ENCODE measurements around the gene SLC35E3. TPM values are rescaled to one million over a fixed set of nuclear protein-coding genes. Genes with fewer than 3 reads are reported as not detected.
"Not testable (repeated sequence)": the region's sequence is repeated elsewhere in the genome, so short reads cannot be mapped to it uniquely, and the experiment has no call there.

SLC35E3 gene
- total RNA-seq, 4 donors from 2014 or later = 1.7 to 4.9 (median 3.1) TPM

DNA sequence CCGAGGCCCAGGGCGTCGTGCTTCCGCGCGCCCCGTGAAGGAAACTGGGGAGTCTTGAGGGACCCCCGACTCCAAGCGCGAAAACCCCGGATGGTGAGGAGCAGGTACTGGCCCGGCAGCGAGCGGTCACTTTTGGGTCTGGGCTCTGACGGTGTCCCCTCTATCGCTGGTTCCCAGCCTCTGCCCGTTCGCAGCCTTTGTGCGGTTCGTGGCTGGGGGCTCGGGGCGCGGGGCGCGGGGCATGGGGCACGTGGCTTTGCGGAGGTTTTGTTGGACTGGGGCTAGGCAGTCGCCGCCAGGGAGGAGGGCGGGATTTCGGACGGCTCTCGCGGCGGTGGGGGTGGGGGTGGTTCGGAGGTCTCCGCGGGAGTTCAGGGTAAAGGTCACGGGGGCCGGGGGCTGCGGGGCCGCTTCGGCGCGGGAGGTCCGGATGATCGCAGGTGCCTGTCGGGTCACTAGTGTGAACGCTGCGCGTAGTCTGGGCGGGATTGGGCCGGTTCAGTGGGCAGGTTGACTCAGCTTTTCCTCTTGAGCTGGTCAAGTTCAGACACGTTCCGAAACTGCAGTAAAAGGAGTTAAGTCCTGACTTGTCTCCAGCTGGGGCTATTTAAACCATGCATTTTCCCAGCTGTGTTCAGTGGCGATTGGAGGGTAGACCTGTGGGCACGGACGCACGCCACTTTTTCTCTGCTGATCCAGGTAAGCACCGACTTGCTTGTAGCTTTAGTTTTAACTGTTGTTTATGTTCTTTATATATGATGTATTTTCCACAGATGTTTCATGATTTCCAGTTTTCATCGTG, 62.6 kb downstream of the SLC35E3 start:
- intact Hi-C loops (cut with DNase I) = loop anchor here (5.0 kb wide), 1 partner anchor 61 kb away; the partner anchor contains the start of gene SLC35E3
- Histone ChIP-seq H3K4me1 (peaks cover 19 to 46% (median 41%) of the 10 kb centered on the region in 4 donors), H3K36me3 (peaks cover 0 to 37% (median 20%) of the 10 kb centered on the region in 4 donors), H3K4me3 (peak overlapping the region; percentile 85 to 99 (median 91)), H3K27me3 (no peaks in the 10 kb centered on the region), H3K27ac (replicated peaks in 1 of 4) (peak overlapping the region; percentile 96 to 100 (median 98)), H3K9me3 (no peaks in the 10 kb centered on the region)
- TF ChIP-seq CTCF (IDR thresholded peaks at IDR 0.05) (no peak), POLR2AphosphoS5 (IDR thresholded peaks at IDR 0.05) (peak; percentile 77 to 83)
- peak; percentile 94 for DNase-seq (ENCODE audit: extremely low spot score)
- under 1% methylated on average over 25 of the region's 61 CpGs for WGBS

DNA sequence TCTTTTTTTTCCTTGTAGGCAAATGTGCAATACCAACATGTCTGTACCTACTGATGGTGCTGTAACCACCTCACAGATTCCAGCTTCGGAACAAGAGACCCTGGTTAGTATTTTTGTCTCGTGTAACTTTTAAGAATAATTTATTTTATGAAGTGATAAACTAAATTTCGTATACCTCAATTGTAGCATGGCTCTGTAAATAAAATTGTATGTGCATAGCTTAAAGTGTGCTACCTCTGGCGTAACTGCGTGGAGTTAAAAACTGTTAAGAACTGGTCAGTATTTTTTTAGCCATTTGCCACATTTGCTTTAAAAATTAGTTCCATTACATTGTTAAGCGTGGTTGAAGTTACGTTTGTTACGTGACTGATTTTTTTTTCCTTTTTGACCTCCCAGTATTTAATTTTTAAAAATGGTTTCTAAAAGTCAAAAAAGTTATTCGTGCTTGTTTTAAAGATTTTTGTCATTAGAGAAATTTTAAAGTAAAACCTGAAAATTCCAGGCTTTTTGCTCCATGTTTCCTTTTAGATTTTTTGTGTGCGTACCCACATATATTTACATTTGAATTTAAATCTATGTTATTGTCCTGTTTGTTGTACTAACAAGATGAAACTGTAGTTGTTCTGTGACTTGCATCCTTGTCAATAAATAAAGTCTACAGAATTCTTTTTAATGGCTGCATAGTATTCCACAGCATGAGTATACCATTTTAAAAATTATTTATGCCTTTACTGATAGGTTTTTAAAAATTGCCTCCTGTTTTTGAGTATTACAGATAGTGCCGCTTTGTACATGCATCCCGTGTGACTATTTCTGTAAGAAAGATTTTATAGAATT, 63.4 kb downstream of the SLC35E3 start:
- Histone ChIP-seq H3K9me3 (no peaks in the 10 kb centered on the region), H3K36me3 (peaks cover 5 to 45% (median 28%) of the 10 kb centered on the region in 4 donors), H3K27me3 (no peaks in the 10 kb centered on the region), H3K4me3 (peak overlapping the region; percentile 85 to 99 (median 91)), H3K4me1 (peaks cover 19 to 47% (median 43%) of the 10 kb centered on the region in 4 donors), H3K27ac (replicated peaks in 1 of 4) (peak overlapping the region; percentile 96 to 100 (median 98))
- intact Hi-C loops (cut with DNase I) = loop anchor here (5.0 kb wide), 1 partner anchor 62 kb away; the partner anchor contains the start of gene SLC35E3
- TF ChIP-seq CTCF (IDR thresholded peaks at IDR 0.05) = no peak
- no peak for TF ChIP-seq POLR2AphosphoS5 (IDR thresholded peaks at IDR 0.05)
- no peak for TF ChIP-seq POLR2A (IDR thresholded peaks at IDR 0.05; ENCODE audit: low read depth)
- TF ChIP-seq EP300 (IDR thresholded peaks at IDR 0.05) = no peak
- no peak for DNase-seq (ENCODE audit: extremely low spot score)
- WGBS = 69% methylated on average over 12 of the region's 12 CpGs

DNA sequence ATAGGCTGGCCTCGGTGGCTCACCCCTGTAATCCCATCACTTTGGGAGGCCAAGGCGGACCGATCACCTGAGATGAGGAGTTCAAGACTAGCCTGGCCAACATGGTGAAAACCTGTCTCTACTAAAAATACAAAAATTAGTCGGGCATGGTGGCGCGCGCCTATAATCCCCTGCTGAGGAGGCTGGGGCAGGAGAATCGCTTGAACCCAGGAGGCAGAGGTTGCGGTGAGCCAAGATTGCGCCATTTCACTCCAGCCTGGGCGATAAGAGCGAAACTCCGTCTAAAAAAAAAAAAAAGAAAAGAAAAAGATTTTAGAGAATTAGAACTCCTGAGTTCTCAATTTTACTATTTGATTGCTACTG, 64.0 kb downstream of the SLC35E3 start:
- Histone ChIP-seq H3K4me3 (peak overlapping the region in 1 of 4 donors; percentile 99), H3K36me3 (peaks cover 11 to 51% (median 34%) of the 10 kb centered on the region in 4 donors), H3K27ac (replicated peaks in 1 of 4) (peak overlapping the region in 1 of 4 donors; percentile 100), H3K4me1 (peaks cover 19 to 53% (median 49%) of the 10 kb centered on the region in 4 donors)
- H3K27me3 ChIP-seq; intact Hi-C loops (cut with DNase I); DNase-seq (ENCODE audit: extremely low spot score); H3K9me3 ChIP-seq: not testable (repeated sequence)
- WGBS = 96% methylated on average over 13 of the region's 13 CpGs

GRCh38 chr12:68811573-68811972, 65.6 kb downstream of the SLC35E3 start:
- H3K9me3 ChIP-seq; intact Hi-C loops (cut with DNase I); H3K27ac ChIP-seq (replicated peaks in 1 of 4); DNase-seq (ENCODE audit: extremely low spot score); H3K27me3 ChIP-seq; H3K4me3 ChIP-seq: not testable (repeated sequence)
- Histone ChIP-seq H3K36me3 (peaks cover 11 to 63% (median 44%) of the 10 kb centered on the region in 4 donors), H3K4me1 (peaks cover 19 to 61% (median 57%) of the 10 kb centered on the region in 4 donors)
- 81% methylated on average over 6 of the region's 6 CpGs for WGBS

DNA sequence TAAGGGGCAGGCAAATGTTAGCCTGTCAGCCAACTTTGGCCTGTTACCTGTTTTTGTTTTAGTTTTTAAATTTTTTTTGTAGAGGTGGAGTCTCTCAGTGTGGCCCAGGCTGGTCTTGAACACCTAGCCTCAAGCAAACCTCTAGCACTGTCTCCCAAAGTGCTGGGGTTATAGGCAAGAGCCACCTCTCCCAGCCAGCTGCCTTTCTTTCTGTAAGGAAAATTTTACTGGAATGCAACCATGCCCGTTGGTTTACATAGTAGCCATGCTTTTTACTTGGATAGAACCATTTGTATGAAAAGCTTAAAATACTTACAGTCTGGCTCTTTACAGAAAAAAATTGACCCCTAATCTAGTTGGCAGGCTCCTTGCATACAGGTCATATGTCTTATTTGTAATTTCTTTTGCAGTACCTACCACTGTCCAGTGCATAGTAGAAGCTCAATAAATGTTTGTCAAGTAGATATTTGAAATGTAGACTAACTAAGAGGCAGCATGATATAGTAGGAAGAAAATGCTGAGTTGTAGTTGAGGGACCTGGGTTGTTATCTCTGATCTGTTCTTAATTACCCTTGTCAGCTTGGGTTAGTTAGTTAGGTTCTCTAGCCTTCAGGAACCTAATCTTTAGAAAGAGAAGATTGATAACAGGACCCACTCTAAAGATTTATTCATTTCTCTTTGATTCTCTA, 66.7 kb downstream of the SLC35E3 start:
- Histone ChIP-seq H3K36me3 (peaks cover 19 to 73% (median 55%) of the 10 kb centered on the region in 4 donors), H3K27me3 (no peaks in the 10 kb centered on the region), H3K4me1 (peaks cover 16 to 56% (median 51%) of the 10 kb centered on the region in 4 donors), H3K4me3 (no peak overlapping the region), H3K27ac (replicated peaks in 1 of 4) (no peak overlapping the region), H3K9me3 (no peaks in the 10 kb centered on the region)
- WGBS = 74% methylated on average over 1 of the region's 1 CpG
- intact Hi-C loops (cut with DNase I) = no loop called here
- DNase-seq (ENCODE audit: extremely low spot score) = no peak
- TF ChIP-seq CTCF (IDR thresholded peaks at IDR 0.05) (no peak), POLR2A (IDR thresholded peaks at IDR 0.05; ENCODE audit: low read depth) (no peak), EP300 (IDR thresholded peaks at IDR 0.05) (no peak), POLR2AphosphoS5 (IDR thresholded peaks at IDR 0.05) (no peak)

All from esophagus muscularis mucosa (tissue), 4 donors.